H1 (cell line): ENCODE results near the gene CRTAP. TPM values are rescaled to one million over a fixed set of nuclear protein-coding genes. Genes with fewer than 3 reads are reported as not detected.

ENCODE experiments used
- CTCF ChIA-PET: fragments of 300-600 bp; sonication (Branson Sonifier 250); formaldehyde crosslinking; loops from one replicate; lab custom pipeline; 2021; ENCODE audit not compliant: partially characterized antibody; lab: Charles Lee
- POLR2A ChIA-PET: fragments of 300-600 bp; sonication (Branson Sonifier 250); formaldehyde crosslinking; loops from one replicate; lab custom pipeline; 2021; ENCODE audit warnings: inconsistent platforms; ENCODE audit not compliant: partially characterized antibody; lab: Charles Lee
- DNase-seq, 2 experiments: peaks; one replicate each; pipeline versions ENCODE4 v3.0.0 to v3.0.0-alpha.2; 2010 to 2022; ENCODE audit warnings: low spot score in 2 of 2, low read depth in 1 of 2, mixed read lengths in 1 of 2
- FAIRE-seq: peaks from 2 replicates; lab custom pipeline; 2011; peaks lifted over from hg19 to GRCh38; lab: Jason Lieb, UNC
- H2AFZ ChIP-seq: 2 replicates; pipeline ENCODE4 v1.8.1; 2012; ENCODE audit warnings: low read length, inconsistent platforms
- H2AK5ac ChIP-seq: 2 replicates; pipeline ENCODE4 v1.6.1; 2013; ENCODE audit warnings: low read depth, low read length
- H2BK120ac ChIP-seq: replicated peaks from 2 replicates; pipeline ENCODE3; 2013; ENCODE audit warnings: low read depth, low read length, inconsistent platforms
- H2BK12ac ChIP-seq: 2 replicates; pipeline ENCODE4 v1.6.1; 2013; ENCODE audit warnings: low read depth, low read length
- H2BK15ac ChIP-seq: 2 replicates; pipeline ENCODE4 v1.6.1; 2013; ENCODE audit warnings: low read length
- H2BK20ac ChIP-seq: 2 replicates; pipeline ENCODE4 v1.6.1; 2013; ENCODE audit warnings: low read length
- H2BK5ac ChIP-seq: 2 replicates; pipeline ENCODE4 v1.6.1; 2013; ENCODE audit warnings: low read depth, low read length
- H3K14ac ChIP-seq: 2 replicates; pipeline ENCODE4 v1.6.1; 2013; ENCODE audit warnings: inconsistent platforms; ENCODE audit not compliant: insufficient read length
- H3K18ac ChIP-seq: 2 replicates; pipeline ENCODE4 v1.6.1; 2013; ENCODE audit warnings: low read length; ENCODE audit errors: extremely low read depth
- H3K23ac ChIP-seq: 2 replicates; pipeline ENCODE4 v1.6.1; 2013; ENCODE audit warnings: inconsistent platforms; ENCODE audit not compliant: insufficient read length
- H3K23me2 ChIP-seq: 2 replicates; pipeline ENCODE4 v1.6.1; 2013; ENCODE audit warnings: low read depth, low read length
- H3K27ac ChIP-seq: 2 replicates; pipeline ENCODE4 v1.6.1; 2011; ENCODE audit warnings: low read depth, low read length, inconsistent platforms
- H3K27me3 ChIP-seq, 4 experiments: replicated peaks in 1 of 4; 1 replicate in 1 of 4; 2 replicates in 3 of 4; pipeline versions ENCODE4 v1.6.1 to v1.8.1; 2011 to 2013; ENCODE audit warnings: low read length in 3 of 4, mild to moderate bottlenecking in 3 of 4, inconsistent platforms in 2 of 4, mixed read lengths in 2 of 4, moderate library complexity in 1 of 4; ENCODE audit not compliant: control insufficient read depth in 3 of 4, insufficient read depth in 3 of 4; ENCODE audit errors: extremely low read depth in 1 of 4
- H3K36me3 ChIP-seq, 4 experiments: 2 replicates each; pipeline versions ENCODE4 v1.6.1 to v1.8.1; 2011 to 2013; ENCODE audit warnings: mild to moderate bottlenecking in 4 of 4, low read length in 3 of 4, moderate library complexity in 2 of 4, control low read depth in 1 of 4, inconsistent platforms in 1 of 4; ENCODE audit not compliant: insufficient read depth in 4 of 4, control insufficient read depth in 2 of 4
- H3K4ac ChIP-seq: replicated peaks from 2 replicates; pipeline ENCODE3; 2013; ENCODE audit warnings: low read length, low read depth, mixed read lengths, inconsistent platforms; ENCODE audit not compliant: insufficient read length
- H3K4me1 ChIP-seq, 4 experiments: replicated peaks in 1 of 4; 1 replicate in 1 of 4; 2 replicates in 3 of 4; pipeline versions ENCODE4 v1.6.1 to v1.8.1; 2011 to 2013; ENCODE audit warnings: low read length in 3 of 4, inconsistent platforms in 2 of 4, mixed read lengths in 1 of 4; ENCODE audit not compliant: insufficient read depth in 4 of 4, control insufficient read depth in 3 of 4
- H3K4me2 ChIP-seq, 2 experiments: 2 replicates each; pipeline versions ENCODE4 v1.6.1 to v1.8.1; 2011 to 2013; ENCODE audit warnings: low read depth in 2 of 2, low read length in 2 of 2, control low read depth in 1 of 2, inconsistent platforms in 1 of 2, mild to moderate bottlenecking in 1 of 2; ENCODE audit not compliant: insufficient read depth in 1 of 2
- H3K4me3 ChIP-seq, 4 experiments: fragments of 200-600, 300-600 bp in 1 of 4; sonication (generic), shearing (Covaris generic), sonication (Bioruptor Twin) in 1 of 4; 2 replicates each; pipeline versions ENCODE4 v1.5.1 to v1.8.1; 2011 to 2016; ENCODE audit warnings: low read length in 4 of 4, low read depth in 3 of 4, control low read depth in 2 of 4, inconsistent platforms in 2 of 4, mild to moderate bottlenecking in 2 of 4, mixed read lengths in 1 of 4, moderate library complexity in 1 of 4; ENCODE audit not compliant: insufficient read depth in 2 of 4; ENCODE audit errors: extremely low read depth in 1 of 4
- H3K56ac ChIP-seq: replicated peaks from 2 replicates; pipeline ENCODE3; 2013; ENCODE audit warnings: low read depth, mild to moderate bottlenecking, mixed read lengths, low read length, inconsistent platforms; ENCODE audit not compliant: insufficient read length
- H3K79me1 ChIP-seq: 2 replicates; pipeline ENCODE4 v1.6.1; 2013; ENCODE audit warnings: low read depth, low read length, control low read depth
- H3K79me2 ChIP-seq, 2 experiments: 2 replicates each; pipeline versions ENCODE4 v1.6.1 to v1.8.1; 2012 to 2013; ENCODE audit warnings: low read length in 2 of 2, mild to moderate bottlenecking in 2 of 2, inconsistent platforms in 1 of 2; ENCODE audit not compliant: insufficient read depth in 2 of 2, control insufficient read depth in 1 of 2
- H3K9ac ChIP-seq, 4 experiments: replicated peaks in 1 of 4; 1 replicate in 1 of 4; 2 replicates in 3 of 4; pipeline versions ENCODE4 v1.6.1 to v1.8.1; 2011 to 2013; ENCODE audit warnings: low read depth in 3 of 4, low read length in 3 of 4, control low read depth in 2 of 4, mild to moderate bottlenecking in 2 of 4, moderate library complexity in 2 of 4, inconsistent platforms in 1 of 4; ENCODE audit errors: extremely low read depth in 1 of 4
- H3K9me3 ChIP-seq, 2 experiments: 2 replicates each; pipeline versions ENCODE4 v1.6.1 to v1.8.1; 2012 to 2013; ENCODE audit warnings: mild to moderate bottlenecking in 2 of 2, moderate library complexity in 2 of 2, control low read depth in 1 of 2, inconsistent platforms in 1 of 2, low read depth in 1 of 2, low read length in 1 of 2, mixed read lengths in 1 of 2; ENCODE audit not compliant: insufficient read depth in 2 of 2
- H4K20me1 ChIP-seq, 2 experiments: replicated peaks in 1 of 2; 2 replicates each; pipeline versions ENCODE3 to v1.8.1; 2011 to 2013; ENCODE audit warnings: inconsistent platforms in 2 of 2, low read length in 2 of 2, mild to moderate bottlenecking in 1 of 2; ENCODE audit not compliant: insufficient read depth in 2 of 2, control insufficient read depth in 1 of 2
- H4K5ac ChIP-seq: 2 replicates; pipeline ENCODE4 v1.6.1; 2013; ENCODE audit warnings: low read length, low read depth, mixed read lengths, inconsistent platforms; ENCODE audit not compliant: insufficient read length
- H4K8ac ChIP-seq: 2 replicates; pipeline ENCODE4 v1.8.0; 2013; ENCODE audit warnings: mild to moderate bottlenecking, moderate library complexity, low read length, inconsistent platforms; ENCODE audit not compliant: insufficient read depth; ENCODE audit errors: extremely low read depth
- H4K91ac ChIP-seq: replicated peaks from 2 replicates; pipeline ENCODE3; 2013; ENCODE audit warnings: low read length, mixed read lengths, inconsistent platforms; ENCODE audit not compliant: insufficient read length
- ATF2 ChIP-seq: IDR thresholded peaks from 2 replicates; pipeline ENCODE4 v1.6.1; 2012; ENCODE audit warnings: low read length, inconsistent platforms
- CTCF ChIP-seq, 3 experiments: IDR thresholded peaks; 1 replicate in 2 of 3; 2 replicates in 1 of 3; pipeline versions ENCODE4 v1.5.1 to v1.6.1; 2011; ENCODE audit warnings: low read length in 3 of 3, mild to moderate bottlenecking in 3 of 3, inconsistent platforms in 2 of 3, low read depth in 1 of 3, moderate library complexity in 1 of 3; ENCODE audit not compliant: insufficient read depth in 1 of 3; ENCODE audit errors: control extremely low read depth in 1 of 3
- RAD21 ChIP-seq, 2 experiments: IDR thresholded peaks in 1 of 2; conservative IDR thresholded peaks in 1 of 2; 2 replicates each; pipeline ENCODE4 v1.6.1; 2011; ENCODE audit warnings: low read depth in 2 of 2, low read length in 2 of 2, improper control_type of control experiment in 1 of 2, inconsistent platforms in 1 of 2, mild to moderate bottlenecking in 1 of 2, moderate library complexity in 1 of 2
- WGBS, 2 experiments: shearing (Covaris generic) in 1 of 2; methylation state at CpG; one replicate each; pipeline versions ENCODE4 v1.1.6 to v1.1.7; 2013 to 2015; ENCODE audit warnings: low lambda C conversion rate in 2 of 2, mixed read lengths in 2 of 2, inconsistent platforms in 1 of 2, low coverage in 1 of 2, missing lambda C conversion rate in 1 of 2; ENCODE audit not compliant: insufficient replicate concordance in 2 of 2, insufficient coverage in 1 of 2, insufficient read length in 1 of 2; ENCODE audit errors: extremely low coverage in 1 of 2, missing lambda C conversion rate in 1 of 2; 5-methylcytosine and 5-hydroxymethylcytosine counted together
- polyA plus RNA-seq, 7 experiments: library from polyadenylated mRNA; depleted of rRNA in 3 of 7; stranded (reverse) in 5 of 7; unstranded in 2 of 7; fragments of >200 nt in 5 of 7; fragments of 200-250 nt in 2 of 7; gene quantifications; 1 replicate in 5 of 7; 2 replicates in 1 of 7; 4 replicates in 1 of 7; pipeline versions ENCODE4 v1.2.1 to v1.2.3, GENCODE V29; 2011 to 2013; ENCODE audit warnings: missing spikeins in 2 of 7, mixed read lengths in 2 of 7
- total RNA-seq: library from RNA; stranded (reverse); fragmentation: NEBNext Ultra II Directional; extraction: Animal tissue kit (Norgen Biotek cat#: 25700); gene quantifications from 2 replicates; pipeline ENCODE4 v1.2.1, GENCODE V29; 2021

CRTAP gene
- total and polyA plus RNA-seq, 2 of the 8 experiments (the other 6 are each of a cell fraction or from before 2014, with no cell fraction given), result 159 to 188 TPM

- 60% methylated on average over 13 of the region's 13 CpGs; no CpG with 5 or more reads in 1 of the 2 experiments for WGBS, 2 experiments
- Histone ChIP-seq H3K79me1 (no peaks in the 10 kb centered on the region; the same call in 1 of the 2 replicates), H2BK12ac (no peak overlapping the region), H2BK5ac (no peak overlapping the region), H3K4me2 (no peak overlapping the region), H3K27me3 (no peaks in the 10 kb centered on the region), H3K4me1 (peaks cover 0 to 2% (median 0%) of the 10 kb centered on the region in 4 experiments; a peak in 1 of 7 replicates), H3K14ac (no peak overlapping the region), H3K79me2 (no peaks in the 10 kb centered on the region), H2AFZ (no peak overlapping the region), H2AK5ac (no peak overlapping the region), H3K36me3 (peaks cover 0 to 2% (median 0%) of the 10 kb centered on the region in 4 experiments; a peak in 1 of 8 replicates), H2BK15ac (no peak overlapping the region), H4K8ac (no peak overlapping the region), H3K9ac (no peak overlapping the region), H3K27ac (no peak overlapping the region), H4K91ac (no peak overlapping the region), H4K5ac (no peak overlapping the region), H3K4me3 (no peak overlapping the region), H3K23ac (no peak overlapping the region), H4K20me1 (no peaks in the 10 kb centered on the region), H3K18ac (no peak overlapping the region), H3K56ac (no peak overlapping the region), H2BK20ac (no peak overlapping the region), H3K23me2 (no peaks in the 10 kb centered on the region), H3K4ac (no peak overlapping the region), H2BK120ac (no peak overlapping the region), H3K9me3 (no peaks in the 10 kb centered on the region)
- POLR2A ChIA-PET, result interaction anchor here (0.7 to 1.8 kb wide), 3 partner anchors 21 to 80 kb away, joined by 4 to 6 read pairs (median 6); partner anchors contain the start of gene CRTAP
- DNase-seq (peak in 1 of 2 experiments; percentile 76), FAIRE-seq (peak; percentile 94)
- TF ChIP-seq CTCF (IDR thresholded peaks at IDR 0.05; ENCODE audit: control extremely low read depth in 1 of 3, insufficient read depth in 1 of 3, low read depth in 1 of 3, low read length in 3 of 3), result peak; percentile 81 to 98 (median 85)
- no peak for TF ChIP-seq ATF2
- TF ChIP-seq RAD21 (IDR thresholded peaks at IDR 0.05 in 1 of 2, conservative IDR thresholded peaks at IDR 0.05 in 1 of 2; ENCODE audit: low read depth in 2 of 2, low read length in 2 of 2), result peak; percentile 76 to 79
- CTCF ChIA-PET, result interaction anchor here (0.5 to 4.1 kb wide), 43 partner anchors 8 to 854 kb away, joined by 3 to 57 read pairs (median 4); no protein-coding TSS in a partner anchor
Observed at GRCh38 chr3:33074217-33075067, 39.4 kb upstream of the CRTAP start.
